GM18868 (cell line): ENCODE measurements around the gene N4BP2.
"Not testable (repeated sequence)": the region's sequence is repeated elsewhere in the genome, so short reads cannot be mapped to it uniquely, and the experiment has no call there.

Experiments
- ATAC-seq: cut with Tn5 transposase; IDR thresholded peaks from one replicate; pipeline ENCODE4 v1.9.1; 2021; ENCODE audit warnings: mild to moderate bottlenecking, moderate library complexity; ENCODE audit not compliant: unreplicated experiment

Gene N4BP2

DNA sequence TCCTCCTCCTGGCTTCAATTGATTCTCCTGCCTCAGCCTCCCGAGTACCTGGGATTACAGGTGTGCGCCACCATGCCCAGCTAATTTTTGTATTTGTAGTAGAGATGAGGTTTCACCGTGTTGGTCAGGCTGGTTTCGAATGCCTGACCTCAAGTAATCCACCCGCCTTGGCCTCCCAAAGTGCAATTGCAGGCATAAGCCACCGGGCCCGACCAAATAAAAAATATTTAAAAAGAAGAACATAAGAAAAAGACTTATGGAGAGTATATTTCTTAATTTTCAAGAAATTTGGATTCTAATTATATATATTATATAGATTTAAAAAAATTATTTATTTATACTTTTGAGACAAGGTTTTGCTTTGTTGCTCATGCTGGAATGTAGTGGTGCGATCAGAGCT is 29.8 kb downstream of the N4BP2 start:
- no peak for ATAC-seq

DNA sequence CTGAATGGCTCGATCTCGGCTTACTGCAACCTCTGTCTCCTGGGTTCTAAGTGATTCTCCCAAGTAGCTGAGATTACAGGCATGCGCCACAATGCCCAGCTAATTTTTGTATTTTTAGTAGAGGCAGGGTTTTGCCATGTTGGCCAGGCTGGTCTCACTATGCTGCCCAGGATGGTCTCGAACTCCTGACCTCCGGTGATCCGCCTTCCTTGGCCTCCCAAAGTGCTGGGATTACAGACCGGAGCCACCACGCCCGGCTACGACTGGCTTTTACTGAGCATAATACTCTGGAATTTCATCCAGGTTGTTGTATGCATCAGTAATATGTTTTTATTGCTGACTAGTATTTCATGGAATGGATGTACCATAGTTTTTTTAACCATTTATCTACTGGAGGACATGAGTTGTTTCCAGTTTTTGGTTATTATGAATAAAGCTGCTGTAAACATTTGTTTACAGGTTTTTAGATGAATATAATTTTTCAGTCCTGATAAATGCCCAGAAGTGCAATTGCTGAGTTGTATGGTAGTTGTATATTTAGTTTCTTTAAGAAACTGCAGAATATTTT is 31.2 kb downstream of the N4BP2 start:
- no peak for ATAC-seq

DNA sequence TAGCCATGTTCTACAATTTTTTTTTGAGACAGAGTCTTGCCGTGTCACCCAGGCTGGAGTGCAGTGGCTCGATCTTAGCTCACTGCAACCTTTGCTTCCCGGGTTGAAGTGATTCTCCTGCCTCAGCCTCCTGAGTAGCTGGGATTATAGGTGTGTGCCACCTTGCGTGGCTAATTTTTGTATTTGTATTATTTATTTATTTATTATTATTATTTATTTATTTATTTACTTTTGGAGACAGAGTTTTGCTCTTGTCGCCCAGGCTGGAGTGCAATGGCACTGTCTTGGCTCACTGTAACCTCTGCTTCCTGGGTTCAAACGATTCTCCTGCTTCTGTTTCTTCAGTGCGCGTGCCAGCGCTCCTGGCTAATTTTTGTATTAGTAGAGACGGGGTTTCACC is 36.8 kb downstream of the N4BP2 start:
- not testable (repeated sequence) for ATAC-seq

GRCh38 chr4:40099010-40099409 is 42.4 kb downstream of the N4BP2 start:
- no peak for ATAC-seq

- not testable (repeated sequence) for ATAC-seq
Measured at GRCh38 chr4:40107150-40107549, 50.5 kb downstream of the N4BP2 start.

DNA sequence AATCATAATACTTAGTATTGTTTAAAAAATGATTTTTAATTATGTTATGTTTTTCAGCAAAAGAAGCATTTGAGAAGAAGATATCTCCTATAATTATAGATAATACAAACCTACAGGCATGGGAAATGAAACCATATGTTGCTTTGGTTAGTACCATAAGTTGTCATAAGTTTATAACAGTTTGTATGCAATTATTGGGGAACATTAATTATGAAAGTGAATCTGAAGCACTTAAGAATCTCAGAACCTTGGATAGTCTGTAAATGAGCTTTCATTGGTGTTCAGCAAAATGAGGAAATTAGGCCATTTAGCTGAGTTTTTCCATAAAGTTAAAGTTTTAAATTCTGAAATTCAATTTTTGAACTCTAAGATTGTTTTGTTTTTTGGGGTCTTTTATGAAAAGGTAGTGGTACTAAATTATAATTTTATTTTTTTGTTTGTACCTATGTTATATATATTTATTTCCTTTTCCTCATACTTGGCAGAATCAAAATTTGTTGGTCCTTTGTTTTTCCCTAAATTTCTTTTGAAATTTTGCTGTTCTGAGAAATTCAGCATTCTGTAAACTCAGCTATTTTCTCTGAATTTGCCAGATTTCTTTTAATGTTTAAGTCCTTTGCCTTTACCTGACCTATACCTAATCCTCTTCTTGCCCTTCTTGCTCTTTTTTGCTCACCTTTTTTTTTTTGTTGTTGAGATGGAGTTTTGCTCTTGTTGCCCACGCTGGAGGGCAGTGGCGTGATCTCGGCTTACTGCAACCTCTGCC is 55.6 kb downstream of the N4BP2 start:
- no peak for ATAC-seq

DNA sequence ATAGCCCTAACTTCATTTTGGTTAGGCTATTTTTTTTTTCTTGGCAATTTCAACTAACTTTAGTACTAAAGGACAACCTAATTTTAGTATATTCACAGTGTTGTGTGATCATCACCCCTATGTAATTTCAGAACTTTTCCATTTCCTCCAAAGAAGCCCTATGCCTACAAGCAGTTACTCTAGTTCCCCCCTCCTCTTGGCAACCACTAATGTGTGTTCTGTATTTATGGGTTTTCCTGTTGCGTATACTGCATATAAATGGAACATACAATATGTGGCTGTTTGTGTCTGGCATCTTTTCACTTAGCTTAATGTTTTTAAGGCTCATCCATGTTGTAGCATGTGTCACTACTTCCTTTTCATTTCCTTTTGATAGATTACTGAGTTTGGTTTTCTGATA is 57.6 kb downstream of the N4BP2 start:
- ATAC-seq, result no peak

DNA sequence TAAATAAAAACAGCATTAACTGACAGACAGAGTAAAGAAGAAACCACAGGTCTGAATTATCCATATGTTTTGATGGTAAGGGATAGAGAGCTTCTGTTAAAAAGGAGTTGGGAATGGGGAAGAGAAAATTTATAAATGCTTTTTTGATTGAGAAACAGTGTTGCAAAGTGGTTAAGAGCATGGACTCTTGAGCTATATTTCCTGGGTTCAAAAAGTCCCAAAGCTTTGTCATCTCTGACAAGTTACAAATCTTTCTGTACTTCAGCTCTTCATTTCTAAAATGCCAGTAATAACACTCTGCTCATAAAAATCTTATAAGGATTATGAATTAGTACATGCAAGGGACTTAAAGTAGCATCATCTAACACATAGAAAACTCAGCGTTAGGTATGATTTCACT is 62.2 kb downstream of the N4BP2 start:
- ATAC-seq, result no peak

DNA sequence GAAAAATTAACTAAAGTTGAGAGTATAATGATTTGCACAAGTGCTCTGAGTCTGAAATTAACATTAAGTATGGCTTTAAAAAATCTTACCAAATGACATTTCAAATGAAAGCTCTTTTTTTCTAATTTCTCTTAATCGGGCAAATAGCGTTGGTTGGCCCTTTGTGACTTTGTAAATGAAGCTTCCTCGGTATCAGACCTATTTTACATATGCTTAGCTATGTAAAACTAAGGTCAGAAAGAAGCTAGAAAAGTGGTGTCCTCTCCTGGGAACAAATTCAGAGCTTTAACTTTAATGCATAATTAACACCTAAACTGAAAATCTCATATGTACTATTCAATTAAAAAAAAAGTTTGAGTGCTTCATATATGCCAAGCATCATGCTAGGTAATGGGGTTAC is 62.7 kb downstream of the N4BP2 start:
- no peak for ATAC-seq

DNA sequence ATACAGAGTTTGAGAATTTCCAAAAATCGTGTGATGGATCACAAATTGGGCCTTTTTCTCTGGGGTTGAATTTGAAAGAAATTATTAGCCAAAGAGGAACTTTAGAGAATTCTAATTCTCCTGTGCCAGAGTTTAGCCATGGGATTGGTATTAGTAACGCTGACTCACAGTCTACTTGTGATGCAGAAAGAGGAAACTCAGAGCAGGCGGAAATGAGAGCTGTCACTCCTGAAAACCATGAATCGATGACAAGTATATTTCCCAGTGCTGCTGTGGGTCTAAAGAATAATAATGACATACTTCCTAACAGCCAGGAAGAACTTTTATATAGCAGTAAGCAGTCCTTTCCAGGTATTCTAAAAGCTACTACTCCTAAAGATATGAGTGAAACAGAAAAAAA is 64.9 kb downstream of the N4BP2 start:
- peak; percentile 77 for ATAC-seq

DNA sequence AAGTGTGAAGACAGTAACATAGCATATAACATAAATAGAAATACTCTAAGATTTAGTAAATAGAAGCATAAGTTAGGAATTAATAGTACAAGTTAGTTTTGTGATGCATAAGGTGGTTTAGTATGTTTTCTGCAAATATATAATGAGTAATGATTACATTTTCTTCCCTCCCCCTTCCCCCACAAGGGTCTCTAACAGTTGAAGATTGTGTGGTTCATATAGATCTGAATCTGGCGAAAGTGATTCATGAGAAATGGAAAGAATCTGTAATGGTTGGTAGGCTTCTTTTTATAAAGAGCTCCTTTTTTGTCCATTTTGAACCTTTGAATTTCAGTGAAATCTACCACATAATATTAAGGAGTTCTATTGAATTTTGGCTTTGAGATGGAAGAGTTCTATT is 66.3 kb downstream of the N4BP2 start:
- no peak for ATAC-seq

DNA sequence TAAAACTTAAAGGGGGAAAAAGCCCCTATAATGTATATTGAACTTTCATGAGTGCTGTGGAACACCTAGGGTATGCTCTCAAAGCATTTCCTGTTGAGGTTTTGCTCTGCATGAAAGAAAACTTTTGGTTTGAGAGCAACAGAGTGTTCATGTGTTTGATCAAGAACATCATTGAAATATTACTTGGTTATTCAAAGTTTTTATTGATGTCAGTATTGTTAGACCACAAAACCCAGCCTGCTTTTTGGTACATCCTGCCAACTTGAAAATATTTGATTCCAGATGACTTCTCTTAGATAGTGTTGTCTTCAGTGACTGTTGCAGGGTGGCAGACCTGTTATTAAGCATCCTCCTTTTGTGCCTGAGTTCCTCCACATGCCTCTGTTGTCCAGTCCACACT is 68.0 kb downstream of the N4BP2 start:
- no peak for ATAC-seq

DNA sequence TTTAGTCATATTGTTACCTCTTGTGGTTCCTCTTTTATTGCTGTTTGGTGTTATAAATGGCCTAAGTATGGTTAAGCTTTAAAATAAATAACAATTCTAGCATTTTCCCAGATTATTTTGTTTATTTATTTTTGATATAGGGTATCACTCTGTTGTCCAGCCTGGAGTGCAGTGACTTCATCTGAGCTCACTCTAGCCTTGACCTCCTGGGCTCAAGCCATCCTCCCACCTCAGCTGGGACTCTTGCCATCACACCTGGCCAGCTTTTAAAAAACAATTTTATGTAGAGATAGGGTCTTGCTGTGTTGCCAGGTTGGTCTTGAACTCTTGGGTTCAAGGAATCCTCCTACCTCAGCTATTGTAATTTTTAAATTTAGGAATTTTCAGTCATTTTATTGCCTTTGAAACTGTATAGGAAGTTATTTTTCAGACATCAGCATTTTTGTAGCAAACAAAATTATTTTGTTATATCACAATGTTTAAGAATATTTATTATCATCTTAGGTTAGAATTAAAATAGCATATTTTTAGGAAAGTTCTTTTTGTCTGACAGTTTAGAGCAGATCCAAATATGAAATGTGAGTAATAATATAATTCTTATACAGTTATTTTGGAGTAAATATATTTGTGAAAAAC is 73.9 kb downstream of the N4BP2 start:
- ATAC-seq, result no peak

DNA sequence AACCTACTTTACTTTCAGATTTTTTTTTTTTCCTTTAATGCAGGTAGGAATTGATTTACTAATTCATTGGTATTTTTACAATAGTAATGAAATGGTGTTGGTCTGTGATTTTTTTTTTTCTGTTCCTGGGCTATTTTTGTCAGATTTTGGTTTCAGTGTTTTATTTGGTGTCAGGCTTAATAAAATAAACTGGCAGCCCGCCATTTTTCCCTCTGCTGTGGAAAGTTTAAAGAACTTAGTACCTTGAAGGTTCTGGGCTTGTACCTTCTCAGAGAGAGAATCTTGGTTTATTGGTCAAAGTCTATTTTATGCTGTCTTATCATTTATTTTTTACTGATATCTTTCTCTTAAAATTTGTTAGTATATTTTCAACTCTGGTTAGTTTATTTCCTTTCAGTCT is 76.2 kb downstream of the N4BP2 start:
- no peak for ATAC-seq

GRCh38 chr4:40134206-40134917 is 77.7 kb downstream of the N4BP2 start:
- ATAC-seq, result no peak

DNA sequence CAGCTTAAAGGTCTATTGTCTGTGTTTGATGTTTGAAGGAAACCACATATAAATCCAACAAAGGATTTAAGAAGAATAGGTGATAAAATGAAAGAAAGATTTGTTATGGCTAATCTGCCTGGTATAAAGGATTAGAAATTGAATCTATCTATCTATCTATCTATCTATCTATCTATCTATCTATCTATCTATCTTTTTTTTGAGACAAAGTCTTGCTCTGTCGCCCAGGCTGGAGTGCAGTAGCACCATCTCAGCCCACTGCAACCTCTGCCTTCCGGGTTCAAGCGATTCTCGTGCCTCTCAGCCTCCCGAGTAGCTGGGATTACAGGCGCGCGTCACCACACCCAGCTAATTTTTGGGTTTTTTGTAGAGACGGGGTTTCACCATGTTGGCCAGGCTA is 79.6 kb downstream of the N4BP2 start:
- ATAC-seq, result not testable (repeated sequence)

- ATAC-seq, result no peak
Measured at GRCh38 chr4:40140196-40140595, 83.5 kb downstream of the N4BP2 start.

- not testable (repeated sequence) for ATAC-seq
Measured at GRCh38 chr4:40140597-40140996, 83.9 kb downstream of the N4BP2 start.

DNA sequence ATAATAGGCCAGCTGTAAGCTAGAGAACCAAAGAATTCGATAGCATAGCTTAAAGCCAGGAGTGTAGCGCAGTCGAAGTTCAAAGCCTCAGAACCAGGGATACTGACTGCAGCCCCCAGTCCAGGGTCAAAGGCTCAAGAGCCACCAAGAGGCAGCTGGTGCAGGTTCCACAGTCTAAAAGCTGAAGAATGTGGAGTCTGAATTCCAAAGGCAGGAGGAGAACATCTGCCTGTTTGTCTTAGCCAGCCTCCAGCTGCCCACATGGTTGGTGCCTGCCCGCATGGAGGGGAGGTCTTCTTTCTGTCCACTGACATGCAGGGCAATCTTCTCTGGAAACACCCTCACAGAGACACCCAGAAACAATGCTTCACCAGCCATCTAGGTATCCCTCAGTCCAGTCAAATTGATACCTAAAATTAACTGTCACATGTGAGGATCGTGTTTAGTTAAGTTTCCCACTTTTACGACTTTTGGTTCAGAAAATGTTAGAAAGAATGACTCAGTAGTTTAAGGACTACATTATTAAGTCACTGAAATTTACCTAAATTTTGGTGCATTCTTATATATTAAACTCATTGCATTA is 87.4 kb downstream of the N4BP2 start:
- no peak for ATAC-seq

GRCh38 chr4:40144716-40145115 is 88.1 kb downstream of the N4BP2 start:
- ATAC-seq, result no peak

- ATAC-seq, result not testable (repeated sequence)
Measured at GRCh38 chr4:40147490-40147889, 90.8 kb downstream of the N4BP2 start.
